GM12878 (cell line): ENCODE measurements around the gene MAGI2. TPM values are rescaled to one million over a fixed set of nuclear protein-coding genes. Genes with fewer than 3 reads are reported as not detected.

Source experiments
- ATAC-seq: fragments of 200-7000 bp; cut with Tn5 transposase; 3 replicates; pipeline ENCODE4 v1.9.1; 2020; ENCODE audit warnings: mild to moderate bottlenecking, moderate library complexity
- BruUV-seq: library from RNA; stranded (reverse); fragments of 400-500 nt; replicated peaks from 2 replicates; lab custom pipeline; 2021; lab: Mats Ljungman, UMichigan
- CTCF ChIA-PET: fragments of 300-600 bp; sonication (Branson Sonifier 250); formaldehyde crosslinking; extraction: SDS; loops from one replicate; lab custom pipeline; 2021; ENCODE audit warnings: inconsistent platforms; lab: Yijun Ruan, JAX
- POLR2A ChIA-PET: fragments of 350-600 bp; formaldehyde crosslinking; extraction: SDS; loops from one replicate; lab custom pipeline; 2021; ENCODE audit warnings: inconsistent platforms; lab: Charles Lee
- RAD21 ChIA-PET: fragments of 300-600 bp; sonication (Branson Sonifier 250); formaldehyde crosslinking; loops from one replicate; lab custom pipeline; 2023; ENCODE audit warnings: antibody characterized with exemption; ENCODE audit not compliant: unreplicated experiment; lab: Charles Lee
- SMC1A ChIA-PET: fragments of 300-600 bp; sonication (Branson Sonifier 250); formaldehyde crosslinking; loops from one replicate; lab custom pipeline; 2023; ENCODE audit not compliant: unreplicated experiment, uncharacterized antibody; lab: Charles Lee
- DNase-seq: peaks from one replicate; pipeline ENCODE4 v3.0.0-alpha.2; 2011; ENCODE audit warnings: low read depth, low spot score
- FAIRE-seq: peaks from 3 replicates; lab custom pipeline; 2011; peaks lifted over from hg19 to GRCh38; lab: Jason Lieb, UNC
- H2AFZ ChIP-seq: 2 replicates; pipeline ENCODE4 v1.6.0; 2011; ENCODE audit warnings: low read depth, low read length, control low read depth; ENCODE audit not compliant: control insufficient read depth
- H3K27ac ChIP-seq: 2 replicates; pipeline ENCODE4 v1.5.1; 2011; ENCODE audit warnings: control low read depth; ENCODE audit not compliant: control insufficient read depth, insufficient read depth
- H3K27me3 ChIP-seq, 2 experiments: replicated peaks in 1 of 2; 2 replicates each; pipeline versions ENCODE4 v1.6.0 to v1.6.1; 2011; ENCODE audit warnings: low read length in 1 of 2; ENCODE audit not compliant: control insufficient read depth in 2 of 2, insufficient read depth in 2 of 2
- H3K36me3 ChIP-seq, 2 experiments: 2 replicates each; pipeline ENCODE4 v1.5.1; 2011; ENCODE audit warnings: low read length in 1 of 2; ENCODE audit not compliant: control insufficient read depth in 2 of 2, insufficient read depth in 2 of 2
- H3K4me1 ChIP-seq: 2 replicates; pipeline ENCODE4 v1.6.1; 2011; ENCODE audit warnings: mild to moderate bottlenecking, low read length, moderate library complexity, mixed read lengths; ENCODE audit not compliant: control insufficient read depth, insufficient read depth
- H3K4me2 ChIP-seq: 2 replicates; pipeline ENCODE4 v1.6.0; 2011; ENCODE audit warnings: control low read depth; ENCODE audit not compliant: control insufficient read depth, insufficient read depth
- H3K4me3 ChIP-seq: fragments of 200-600 bp; sonication (generic); 2 replicates; pipeline ENCODE4 v1.5.1; 2016
- H3K79me2 ChIP-seq: 2 replicates; pipeline ENCODE4 v1.6.0; 2011; ENCODE audit warnings: low read length; ENCODE audit not compliant: control insufficient read depth, insufficient read depth
- H3K9ac ChIP-seq: 2 replicates; pipeline ENCODE4 v1.8.0; 2011; ENCODE audit warnings: low read length, control low read depth, mixed read lengths; ENCODE audit not compliant: control insufficient read depth, insufficient read depth
- H3K9me3 ChIP-seq: replicated peaks from 3 replicates; pipeline ENCODE4 v1.5.1; 2011; ENCODE audit warnings: mild to moderate bottlenecking, low read length; ENCODE audit not compliant: control insufficient read depth, insufficient read depth
- H4K20me1 ChIP-seq: 2 replicates; pipeline ENCODE4 v1.6.0; 2011; ENCODE audit not compliant: control insufficient read depth, insufficient read depth
- BACH1 ChIP-seq: fragments of 450-650 bp; IDR thresholded peaks from 2 replicates; pipeline ENCODE4 v1.6.1; 2017; ENCODE audit warnings: mild to moderate bottlenecking, borderline replicate concordance
- BMI1 ChIP-seq: fragments of 450-650 bp; IDR thresholded peaks from 2 replicates; pipeline ENCODE4 v1.6.1; 2016; ENCODE audit warnings: mild to moderate bottlenecking, moderate library complexity, borderline replicate concordance
- CEBPB ChIP-seq, 2 experiments: fragments of 150-350 bp in 1 of 2; IDR thresholded peaks; 2 replicates each; pipeline ENCODE4 v1.6.1; 2012 to 2014; ENCODE audit warnings: low read depth in 2 of 2, low read length in 2 of 2, borderline replicate concordance in 1 of 2, inconsistent platforms in 1 of 2
- CHD2 ChIP-seq: IDR thresholded peaks from 2 replicates; pipeline ENCODE4 v1.6.1; 2011; ENCODE audit warnings: low read depth, low read length, improper control_type of control experiment, borderline replicate concordance
- CREM ChIP-seq: IDR thresholded peaks from 2 replicates; pipeline ENCODE4 v1.6.1; 2014; ENCODE audit warnings: antibody characterized with exemption, low read depth
- EP300 ChIP-seq, 2 experiments: fragments of 150-350 bp in 1 of 2; IDR thresholded peaks; 2 replicates each; pipeline ENCODE4 v1.6.1; 2011 to 2012; ENCODE audit warnings: low read depth in 2 of 2, low read length in 2 of 2, borderline replicate concordance in 1 of 2, improper control_type of control experiment in 1 of 2, inconsistent platforms in 1 of 2; ENCODE audit not compliant: control insufficient read depth in 1 of 2
- JUNB ChIP-seq: IDR thresholded peaks from 2 replicates; pipeline ENCODE4 v1.6.1; 2016; ENCODE audit warnings: antibody characterized with exemption, mild to moderate bottlenecking
- SKIL ChIP-seq: fragments of 450-650 bp; IDR thresholded peaks from 2 replicates; pipeline ENCODE4 v1.6.1; 2017; ENCODE audit warnings: mild to moderate bottlenecking, low read depth, inconsistent platforms; ENCODE audit not compliant: poor library complexity, severe bottlenecking
- TBL1XR1 ChIP-seq: IDR thresholded peaks from 2 replicates; pipeline ENCODE4 v1.6.1; 2012; ENCODE audit warnings: low read depth, low read length, improper control_type of control experiment
- TCF12 ChIP-seq: IDR thresholded peaks from 2 replicates; pipeline ENCODE4 v1.6.1; 2011; ENCODE audit warnings: low read depth, mild to moderate bottlenecking, low read length
- WRNIP1 ChIP-seq: IDR thresholded peaks from 2 replicates; pipeline ENCODE4 v1.6.1; 2011; ENCODE audit warnings: low read depth, low read length, improper control_type of control experiment, borderline replicate concordance
- ZNF592 ChIP-seq: fragments of 450-650 bp; IDR thresholded peaks from 2 replicates; pipeline ENCODE4 v1.6.1; 2017; ENCODE audit warnings: mild to moderate bottlenecking, moderate library complexity
- WGBS: methylation state at CpG from one replicate; pipeline ENCODE4 v1.1.6; 2016; ENCODE audit warnings: low lambda C conversion rate; ENCODE audit not compliant: insufficient replicate concordance, insufficient coverage; ENCODE audit errors: missing lambda C conversion rate; 5-methylcytosine and 5-hydroxymethylcytosine counted together
- in situ Hi-C: fragments of 300-500 bp; cut with MboI; formaldehyde crosslinking; loops from 9 replicates; pipeline ENCODE4 v1.14.3; 2018; ENCODE audit warnings: mixed read lengths
- intact Hi-C: fragments of 100-400 bp; cut with micrococcal nuclease; formaldehyde crosslinking; loops from one replicate; pipeline ENCODE4 v1.14.2; 2022; ENCODE audit not compliant: unreplicated experiment
- polyA plus RNA-seq, 11 experiments: library from polyadenylated mRNA; depleted of rRNA in 4 of 11; unstranded in 6 of 11; stranded (reverse) in 5 of 11; fragments of >200 nt; fragmentation: Nextera tagmentation in 4 of 11; fragmentation: Illumina TruSeq in 1 of 11; extraction: Ambion mirVana in 4 of 11; extraction: Trizol in 1 of 11; gene quantifications; 1 replicate in 1 of 11; 2 replicates in 10 of 11; pipeline versions ENCODE4 v1.2.1 to v1.2.3, GENCODE V29; 2011 to 2016; ENCODE audit warnings: inconsistent platforms in 2 of 11, missing spikeins in 2 of 11, low read depth in 1 of 11
- total RNA-seq, 4 experiments: library from RNA; depleted of rRNA in 3 of 4; stranded (reverse); fragments of >200 nt in 3 of 4; fragmentation: Illumina TruSeq in 1 of 4; extraction: Trizol in 1 of 4; gene quantifications; 2 replicates each; pipeline versions ENCODE4 v1.2.1 to v1.2.3, GENCODE V29; 2013 to 2021
- TF ChIP-seq, protein P1 (sequence below): IDR thresholded peaks from 2 replicates; pipeline ENCODE4 v1.6.1; 2012; ENCODE audit warnings: low read length, inconsistent platforms

MAGI2 gene
- total and polyA plus RNA-seq, 10 of the 15 experiments (the other 5 are each of a cell fraction or from before 2014, with no cell fraction given) = 0.01 to 0.31 (median 0.05) TPM; not detected in 2

DNA sequence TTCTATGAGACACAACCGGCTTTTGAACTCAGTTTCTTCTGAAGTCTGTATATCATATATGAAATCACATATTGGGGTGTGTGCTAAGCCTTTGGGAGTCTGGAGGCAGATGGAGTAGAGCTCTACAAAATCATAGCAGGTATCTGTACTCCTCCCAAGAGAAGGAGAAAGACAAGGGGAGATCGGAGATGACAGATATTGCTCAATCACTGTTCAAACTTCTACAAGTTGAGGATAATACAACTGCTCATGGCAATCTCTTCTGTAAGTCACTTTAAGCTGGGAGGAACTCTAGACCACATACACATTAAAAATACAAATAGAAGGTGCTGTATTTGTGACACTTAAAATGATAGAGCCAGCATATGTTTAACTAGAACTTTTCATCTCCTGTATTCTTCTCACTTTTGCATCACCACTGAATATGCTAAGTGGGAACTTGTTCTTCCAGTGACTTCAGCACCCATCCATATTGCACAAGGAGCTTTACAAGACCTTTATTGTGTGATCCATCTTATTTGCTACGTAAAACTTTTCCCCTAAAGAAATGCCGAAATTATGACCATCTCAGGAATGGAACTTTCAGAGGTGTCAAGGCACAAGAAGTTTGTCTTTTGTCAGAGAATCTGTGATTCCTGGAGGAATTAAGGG, 1273.5 kb downstream of the MAGI2 start:
- 18% methylated on average over 4 of the region's 4 CpGs for WGBS
- no peak for FAIRE-seq
- H3K27me3 ChIP-seq = no peaks in the 10 kb centered on the region
- ATAC-seq = no peak
- intact Hi-C loops = no loop called here
- no peak overlapping the region for H3K27ac ChIP-seq
- H3K4me3 ChIP-seq = no peak overlapping the region
- DNase-seq = no peak
- CTCF ChIA-PET = no interaction called here
- SMC1A ChIA-PET = interaction anchor here (1.0 kb wide), 1 partner anchor 66 kb away, joined by 3 read pairs; no protein-coding TSS in a partner anchor
- TF ChIP-seq BMI1 (no peak), CEBPB (IDR thresholded peaks at IDR 0.05; ENCODE audit: borderline replicate concordance in 1 of 2, low read depth in 2 of 2, low read length in 2 of 2) (no peak), CHD2 (no peak), EP300 (IDR thresholded peaks at IDR 0.05; ENCODE audit: borderline replicate concordance in 1 of 2, control insufficient read depth in 1 of 2, low read depth in 2 of 2, low read length in 2 of 2) (no peak), ZNF592 (no peak), JUNB (no peak), TCF12 (no peak), SKIL (no peak), CREM (no peak), TBL1XR1 (no peak), WRNIP1 (no peak), BACH1 (no peak)
- TF ChIP-seq, protein P1, sequence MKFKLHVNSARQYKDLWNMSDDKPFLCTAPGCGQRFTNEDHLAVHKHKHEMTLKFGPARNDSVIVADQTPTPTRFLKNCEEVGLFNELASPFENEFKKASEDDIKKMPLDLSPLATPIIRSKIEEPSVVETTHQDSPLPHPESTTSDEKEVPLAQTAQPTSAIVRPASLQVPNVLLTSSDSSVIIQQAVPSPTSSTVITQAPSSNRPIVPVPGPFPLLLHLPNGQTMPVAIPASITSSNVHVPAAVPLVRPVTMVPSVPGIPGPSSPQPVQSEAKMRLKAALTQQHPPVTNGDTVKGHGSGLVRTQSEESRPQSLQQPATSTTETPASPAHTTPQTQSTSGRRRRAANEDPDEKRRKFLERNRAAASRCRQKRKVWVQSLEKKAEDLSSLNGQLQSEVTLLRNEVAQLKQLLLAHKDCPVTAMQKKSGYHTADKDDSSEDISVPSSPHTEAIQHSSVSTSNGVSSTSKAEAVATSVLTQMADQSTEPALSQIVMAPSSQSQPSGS = no peak
- TF ChIP-seq, all 136 proteins: peak for 0
- Histone ChIP-seq H4K20me1 (no peaks in the 10 kb centered on the region), H3K9me3 (no peaks in the 10 kb centered on the region), H3K79me2 (no peaks in the 10 kb centered on the region), H2AFZ (no peak overlapping the region), H3K9ac (no peak overlapping the region), H3K4me1 (no peaks in the 10 kb centered on the region), H3K4me2 (no peak overlapping the region), H3K36me3 (no peaks in the 10 kb centered on the region)
- in situ Hi-C loops = no loop called here
- RAD21 ChIA-PET = no interaction called here
- no TSS peak for BruUV-seq
- POLR2A ChIA-PET = no interaction called here
